RWPE2 (cell line): ENCODE data around the gene DAPL1.

Source experiments
- ATAC-seq: fragments of 200-7000 bp; cut with Tn5 transposase; 3 replicates; pipeline ENCODE4 v1.9.1; 2021; ENCODE audit warnings: low read depth
- DNase-seq: peaks from one replicate; pipeline ENCODE4 v3.0.0-alpha.2; 2020; ENCODE audit warnings: low spot score
- H3K27ac ChIP-seq: fragments of 450-650 bp; 2 replicates; pipeline ENCODE4 v1.5.1; 2017; ENCODE audit warnings: mild to moderate bottlenecking; ENCODE audit not compliant: poor library complexity, severe bottlenecking
- H3K27me3 ChIP-seq: fragments of 250-450 bp; sonication (Bioruptor Pico); 2 replicates; pipeline ENCODE4 v1.5.1; 2021; ENCODE audit warnings: mild to moderate bottlenecking, moderate library complexity; ENCODE audit not compliant: insufficient read depth, poor library complexity, severe bottlenecking
- H3K36me3 ChIP-seq: fragments of 250-450 bp; sonication (Bioruptor Pico); 2 replicates; pipeline ENCODE4 v1.5.1; 2020; ENCODE audit warnings: low read depth, mild to moderate bottlenecking, moderate library complexity
- H3K4me1 ChIP-seq: fragments of 250-450 bp; sonication (Bioruptor Pico); 2 replicates; pipeline ENCODE4 v1.5.1; 2021; ENCODE audit warnings: mild to moderate bottlenecking, moderate library complexity; ENCODE audit not compliant: insufficient read depth, poor library complexity, severe bottlenecking
- H3K4me3 ChIP-seq: fragments of 250-450 bp; sonication (Bioruptor Pico); 2 replicates; pipeline ENCODE4 v1.5.1; 2021; ENCODE audit warnings: mild to moderate bottlenecking, moderate library complexity; ENCODE audit not compliant: severe bottlenecking
- H3K9me3 ChIP-seq: fragments of 250-450 bp; sonication (Bioruptor Pico); 2 replicates; pipeline ENCODE4 v1.5.1; 2021; ENCODE audit warnings: mild to moderate bottlenecking, moderate library complexity; ENCODE audit not compliant: severe bottlenecking
- CTCF ChIP-seq: fragments of 450-650 bp; IDR thresholded peaks from one replicate; pipeline ENCODE4 v1.5.1; 2017; ENCODE audit warnings: mild to moderate bottlenecking, moderate library complexity; ENCODE audit not compliant: poor library complexity, severe bottlenecking

DAPL1 gene

GRCh38 chr2:158805936-158806335 lies 10.8 kb downstream of the DAPL1 start:
- H3K4me3 ChIP-seq = no peak overlapping the region
- DNase-seq (no peak), ATAC-seq (no peak)
- H3K9me3 ChIP-seq = no peaks in the 10 kb centered on the region
- H3K27me3 ChIP-seq = no peaks in the 10 kb centered on the region
- no peaks in the 10 kb centered on the region for H3K4me1 ChIP-seq
- no peak for TF ChIP-seq CTCF
- H3K27ac ChIP-seq = no peak overlapping the region
- no peaks in the 10 kb centered on the region for H3K36me3 ChIP-seq

- Histone ChIP-seq H3K4me1 (no peaks in the 10 kb centered on the region), H3K27ac (no peak overlapping the region), H3K36me3 (no peaks in the 10 kb centered on the region), H3K27me3 (no peaks in the 10 kb centered on the region), H3K9me3 (no peaks in the 10 kb centered on the region), H3K4me3 (no peak overlapping the region)
- no peak for TF ChIP-seq CTCF
- ATAC-seq (no peak), DNase-seq (no peak)
These were observed 11.8 kb downstream of the DAPL1 start for GRCh38 chr2:158806941-158807340.

- no peaks in the 10 kb centered on the region for H3K9me3 ChIP-seq
- H3K27ac ChIP-seq = no peak overlapping the region
- no peak for TF ChIP-seq CTCF
- DNase-seq (no peak), ATAC-seq (no peak)
- H3K4me1 ChIP-seq = no peaks in the 10 kb centered on the region
- H3K36me3 ChIP-seq = no peaks in the 10 kb centered on the region
- H3K27me3 ChIP-seq = no peaks in the 10 kb centered on the region
- no peak overlapping the region for H3K4me3 ChIP-seq
These were observed 13.3 kb downstream of the DAPL1 start for GRCh38 chr2:158808426-158808825.

GRCh38 chr2:158809816-158810215 lies 14.7 kb downstream of the DAPL1 start:
- no peak for ATAC-seq
- DNase-seq = no peak
- no peak for TF ChIP-seq CTCF

GRCh38 chr2:158810731-158811460 lies 15.8 kb downstream of the DAPL1 start:
- H3K27me3 ChIP-seq = no peaks in the 10 kb centered on the region
- H3K4me1 ChIP-seq = no peaks in the 10 kb centered on the region
- no peaks in the 10 kb centered on the region for H3K36me3 ChIP-seq
- no peak for ATAC-seq
- no peak overlapping the region for H3K4me3 ChIP-seq
- H3K27ac ChIP-seq = no peak overlapping the region
- TF ChIP-seq CTCF = no peak
- DNase-seq = no peak
- H3K9me3 ChIP-seq = no peaks in the 10 kb centered on the region

More at GRCh38 chr2:158809816-158810215, 14.7 kb downstream of the DAPL1 start:
- Histone ChIP-seq H3K27me3 (no peaks in the 10 kb centered on the region), H3K27ac (no peak overlapping the region), H3K36me3 (no peaks in the 10 kb centered on the region), H3K4me3 (no peak overlapping the region), H3K4me1 (no peaks in the 10 kb centered on the region), H3K9me3 (no peaks in the 10 kb centered on the region)
